Measurements from ENCODE around the gene NEUROD2. TPM values are rescaled to one million over a fixed set of nuclear protein-coding genes. Genes with fewer than 3 reads are reported as not detected.

The NEUROD2 gene
- total RNA-seq, 2 donors from 2014 or later: not detected

DNA sequence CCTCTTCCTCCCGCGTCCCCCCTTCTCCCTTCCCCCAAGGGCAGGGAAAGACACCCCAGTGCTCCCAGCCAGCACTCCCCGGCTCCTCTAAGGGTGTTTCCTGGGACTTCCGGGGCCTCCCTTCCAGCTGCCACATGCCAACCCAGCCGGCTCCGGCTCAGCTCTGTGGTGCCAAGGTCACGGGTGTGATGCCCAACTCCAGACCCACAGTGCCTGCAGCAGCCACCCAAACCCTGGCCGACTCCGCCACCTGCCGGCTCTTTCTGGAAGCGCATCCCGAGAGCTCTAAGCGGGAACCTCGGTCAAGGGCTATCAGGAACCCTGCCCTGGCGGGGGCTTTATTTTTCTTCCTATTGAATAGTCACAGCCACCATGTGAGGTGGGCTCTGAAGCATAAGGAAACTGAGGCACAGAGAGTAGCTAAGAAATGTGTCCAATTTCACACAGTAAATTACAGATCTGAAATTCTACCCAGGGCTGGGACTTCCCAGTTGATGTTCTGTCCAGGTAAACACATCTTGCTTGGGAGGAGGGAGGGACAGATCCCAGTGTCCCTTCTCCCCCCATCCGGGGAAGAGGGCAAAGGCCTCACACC, 15.7 kb upstream of the NEUROD2 start:
- ATAC-seq: peak; percentile 74 to 81
- intact Hi-C loops (cut with DNase I): loop anchor here (5.0 kb wide), 3 partner anchors 49 to 129 kb away; partner anchors contain the start of gene MIEN1 (in 1 of the 2)
- peak; percentile 87 for DNase-seq

DNA sequence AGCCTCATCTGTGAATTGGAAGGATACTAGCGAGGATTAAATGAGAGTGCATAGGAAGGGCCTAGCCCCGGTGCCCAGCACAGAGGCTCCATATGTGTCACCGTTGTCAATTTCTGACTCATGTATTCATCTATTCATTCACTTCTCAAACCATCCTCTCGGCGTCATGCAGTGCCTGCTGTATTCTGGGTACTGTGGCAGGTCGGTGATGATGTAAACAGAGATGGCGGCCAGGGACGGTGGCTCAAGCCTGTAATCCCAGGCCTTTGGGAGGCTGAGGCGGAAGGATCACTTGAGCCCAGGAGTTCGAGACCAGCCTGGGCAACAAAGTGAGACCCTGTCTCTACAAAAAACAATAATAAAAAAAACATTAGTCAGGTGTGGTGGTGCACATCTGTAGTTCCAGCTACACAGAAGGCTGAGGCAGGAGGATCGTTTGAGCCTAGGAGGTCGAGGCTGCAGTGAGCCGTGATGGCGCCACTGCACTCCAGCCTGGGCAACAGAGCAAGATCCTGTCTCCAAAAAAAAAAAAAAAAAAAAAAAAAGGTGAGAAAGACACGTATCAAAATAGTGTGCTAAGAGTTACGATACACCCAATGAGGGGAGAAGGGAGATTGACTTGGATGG, 14.8 kb upstream of the NEUROD2 start:
- DNase-seq (no peak), ATAC-seq (no peak)
- intact Hi-C loops (cut with DNase I): loop anchor here (1.0 to 5.0 kb wide), 4 partner anchors 50 to 132 kb away; partner anchors contain the start of gene MIEN1 (in 1 of the 2)

DNA sequence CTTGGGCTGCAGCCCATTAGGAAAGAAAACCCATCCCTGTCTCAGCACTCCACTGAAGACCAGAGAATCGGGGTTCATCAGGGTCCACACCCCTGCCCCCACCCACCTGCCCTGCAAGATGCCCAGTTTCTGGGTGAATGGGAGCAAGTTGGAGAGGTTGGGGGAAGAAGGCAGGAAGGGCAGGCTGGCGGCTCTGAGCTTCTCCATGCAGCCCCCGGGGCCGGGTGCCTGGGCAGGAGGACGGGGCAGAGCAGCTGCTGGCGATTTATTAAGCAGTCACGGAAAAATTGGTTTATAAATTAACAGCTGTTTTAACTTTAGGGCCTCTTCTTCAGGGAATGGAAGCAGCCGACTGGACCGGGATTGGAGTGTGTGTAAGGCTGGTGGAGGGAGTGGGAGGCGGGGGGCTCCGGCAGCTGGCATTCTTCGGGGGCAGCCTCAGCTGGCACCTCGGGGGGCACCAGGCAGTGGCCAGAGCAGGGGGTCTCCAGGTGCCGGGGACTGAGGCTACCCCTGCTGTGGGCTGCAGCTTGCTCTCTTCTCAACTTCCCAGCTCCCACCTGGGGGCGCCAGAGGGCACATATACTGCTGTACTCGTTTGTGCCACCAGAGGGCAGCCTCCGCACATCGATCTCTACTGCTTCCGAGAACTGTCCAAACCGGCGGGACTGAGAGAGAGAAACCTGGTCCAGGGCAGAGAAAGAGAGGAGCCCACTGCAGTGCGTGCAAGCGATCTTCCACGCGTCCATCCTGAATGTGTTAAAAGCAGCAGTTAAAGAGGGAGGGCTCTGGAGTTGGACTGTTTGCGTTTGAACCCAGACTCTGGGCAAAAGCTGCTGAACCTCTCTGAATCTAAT, 14.0 kb upstream of the NEUROD2 start:
- ATAC-seq: peak; percentile 69 to 71
- intact Hi-C loops (cut with DNase I): loop anchor here (1.0 to 5.0 kb wide), 4 partner anchors 51 to 133 kb away; partner anchors contain the start of gene MIEN1 (in 1 of the 2)

GRCh38 chr17:39619786-39620101, 12.0 kb upstream of the NEUROD2 start:
- DNase-seq: no peak
- intact Hi-C loops (cut with DNase I): loop anchor here (5.0 kb wide), 3 partner anchors 53 to 133 kb away; partner anchors contain the start of gene MIEN1 (in 1 of the 2)
- ATAC-seq: no peak

More for the DNA sequence above, 14.0 kb upstream of the NEUROD2 start:
- DNase-seq: peak; percentile 85

- intact Hi-C loops (cut with DNase I): no loop called here
- ATAC-seq (no peak), DNase-seq (no peak)
These were observed 11.5 kb upstream of the NEUROD2 start for GRCh38 chr17:39618956-39619785.

DNA sequence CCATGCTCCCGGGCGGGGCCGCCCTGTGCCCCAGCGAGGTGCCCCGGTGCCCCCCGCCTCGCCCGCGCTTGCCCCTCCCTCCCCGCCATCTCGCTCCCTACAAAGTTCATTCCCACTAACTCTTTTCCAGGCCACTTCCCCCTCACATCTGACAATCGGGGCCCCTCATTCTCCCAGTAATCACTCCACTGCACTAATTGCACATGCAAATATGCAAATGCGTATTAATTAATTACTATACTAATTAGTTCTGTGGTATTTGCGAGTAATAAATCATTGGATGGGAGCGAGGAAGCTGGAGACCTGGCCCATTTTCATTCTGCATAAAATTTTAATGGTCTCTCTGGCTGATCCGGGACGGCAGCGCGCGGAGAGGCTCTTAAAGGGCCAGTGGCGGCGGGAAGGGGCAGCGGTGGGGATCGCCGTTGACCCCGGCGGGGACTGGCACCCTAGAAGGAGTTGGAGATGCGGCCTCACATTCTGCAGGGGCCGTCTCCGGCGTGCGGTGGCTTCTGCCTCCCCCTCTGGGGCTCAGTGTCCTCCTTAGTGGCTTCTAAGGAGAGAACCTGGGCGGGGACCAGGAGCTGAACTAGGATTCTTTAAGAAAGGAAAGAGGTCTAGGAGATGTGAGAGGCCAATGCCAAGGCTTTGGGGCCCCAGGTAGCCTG, 10.7 kb upstream of the NEUROD2 start:
- ATAC-seq: no peak
- DNase-seq: no peak
- intact Hi-C loops (cut with DNase I): no loop called here

- intact Hi-C loops (cut with DNase I): no loop called here
- ATAC-seq: peak; percentile 45 to 66
- DNase-seq: peak; percentile 72
These were observed 9.9 kb upstream of the NEUROD2 start for GRCh38 chr17:39617446-39618245.

GRCh38 chr17:39617100-39617445, 9.4 kb upstream of the NEUROD2 start:
- DNase-seq (no peak), ATAC-seq (no peak)
- intact Hi-C loops (cut with DNase I): no loop called here

DNA sequence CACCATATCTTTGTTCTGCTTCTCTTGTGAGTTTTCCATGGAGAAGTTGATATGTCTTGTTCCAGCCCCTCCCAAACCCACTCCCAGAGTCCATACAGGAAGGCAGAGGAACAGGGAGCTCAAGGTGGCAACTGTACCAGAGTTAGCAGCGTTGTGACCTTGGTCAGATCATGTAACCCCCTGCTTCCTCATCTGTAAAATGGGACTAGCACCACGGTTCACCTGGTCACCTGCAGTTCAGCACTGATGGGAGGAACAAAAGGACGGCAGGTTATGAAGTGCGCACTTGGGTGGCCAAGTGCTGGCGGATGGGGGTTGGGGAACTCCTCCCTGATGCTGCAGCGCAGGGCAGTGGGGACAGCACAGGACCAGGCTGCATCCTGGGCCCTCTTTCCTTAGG, 7.7 kb upstream of the NEUROD2 start:
- intact Hi-C loops (cut with DNase I): no loop called here
- ATAC-seq (no peak), DNase-seq (no peak)

DNA sequence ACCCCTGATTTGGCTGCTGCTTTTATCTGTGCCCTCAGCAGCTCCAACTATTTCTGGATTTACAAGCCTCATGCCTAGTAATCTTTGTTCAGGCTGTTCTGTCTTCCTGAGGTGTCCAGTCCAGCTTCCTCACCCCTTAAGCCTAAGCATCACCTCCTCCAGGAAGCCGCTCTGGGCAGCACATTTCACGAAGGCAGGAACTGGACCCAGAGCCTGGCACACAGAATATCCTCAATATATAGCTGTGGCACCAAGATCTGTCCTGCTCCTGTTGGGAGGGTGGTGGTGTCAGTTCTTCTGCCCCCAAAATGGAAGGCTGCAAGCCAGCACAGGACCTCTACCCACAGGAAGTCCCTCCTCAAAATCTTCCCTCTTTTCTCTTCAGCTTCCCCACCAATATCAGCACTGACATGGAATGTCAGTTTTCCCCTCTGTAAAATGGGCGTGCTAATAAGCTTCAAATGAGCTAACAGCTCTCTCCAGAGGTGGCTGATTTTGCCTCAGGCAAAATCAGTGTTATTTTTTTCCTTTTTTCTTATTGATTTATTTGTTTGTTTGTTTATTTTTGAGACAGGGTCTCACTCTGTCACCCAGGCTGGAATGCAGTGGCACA, 6.9 kb upstream of the NEUROD2 start:
- intact Hi-C loops (cut with DNase I): no loop called here
- DNase-seq: no peak
- ATAC-seq: no peak

GRCh38 chr17:39612935-39613464, 5.3 kb upstream of the NEUROD2 start:
- DNase-seq (no peak), ATAC-seq (no peak)
- intact Hi-C loops (cut with DNase I): no loop called here

- ATAC-seq (no peak), DNase-seq (no peak)
- intact Hi-C loops (cut with DNase I): no loop called here
These were observed 4.7 kb upstream of the NEUROD2 start for GRCh38 chr17:39612291-39612894.

- ATAC-seq (no peak), DNase-seq (no peak)
- intact Hi-C loops (cut with DNase I): no loop called here
These were observed 3.8 kb upstream of the NEUROD2 start for GRCh38 chr17:39611401-39612112.

GRCh38 chr17:39609416-39610025, 1.8 kb upstream of the NEUROD2 start:
- intact Hi-C loops (cut with DNase I): no loop called here
- no peak for ATAC-seq
- no peak for DNase-seq

- intact Hi-C loops (cut with DNase I): no loop called here
- ATAC-seq: no peak
- no peak for DNase-seq
These were observed 642 bp upstream of the NEUROD2 start for GRCh38 chr17:39608142-39608981.

Data from left cardiac atrium (tissue), 4 donors.